Esophagus muscularis mucosa (tissue), 4 donors: ENCODE results near the gene BPIFB4. TPM values are rescaled to one million over a fixed set of nuclear protein-coding genes. Genes with fewer than 3 reads are reported as not detected.

Source experiments
- DNase-seq: peaks from one replicate; pipeline ENCODE4 v3.0.0-alpha.2; 2017; ENCODE audit errors: extremely low spot score
- H3K27ac ChIP-seq, 4 donors: fragments of 200-600 bp; sonication (generic); replicated peaks in 1 of 4; 1 replicate in 3 of 4; 2 replicates in 1 of 4; pipeline ENCODE4 v1.5.1; 2016 to 2019; ENCODE audit warnings: mild to moderate bottlenecking in 1 of 4
- H3K27me3 ChIP-seq, 4 donors: fragments of 200-600 bp; sonication (generic); one replicate each; pipeline versions ENCODE4 v1.5.1 to v1.6.0; 2016 to 2019
- H3K36me3 ChIP-seq, 4 donors: fragments of 200-600 bp; sonication (generic); one replicate each; pipeline ENCODE4 v1.5.1; 2016 to 2019
- H3K4me1 ChIP-seq, 4 donors: fragments of 200-600 bp; sonication (generic); one replicate each; pipeline ENCODE4 v1.5.1; 2016 to 2019
- H3K4me3 ChIP-seq, 4 donors: fragments of 200-600 bp; sonication (generic); 1 replicate in 2 of 4; 2 replicates in 2 of 4; pipeline ENCODE4 v1.5.1; 2016 to 2019; ENCODE audit warnings: mild to moderate bottlenecking in 4 of 4, moderate library complexity in 1 of 4
- H3K9me3 ChIP-seq, 4 donors: fragments of 200-600 bp; sonication (generic); 1 replicate in 3 of 4; 2 replicates in 1 of 4; pipeline ENCODE4 v1.5.1; 2016 to 2019
- EP300 ChIP-seq: sonication (generic); formaldehyde crosslinking; IDR thresholded peaks from one replicate; pipeline ENCODE4 v1.6.1; 2017; ENCODE audit warnings: antibody characterized with exemption
- POLR2A ChIP-seq: fragments of 450-650 bp; IDR thresholded peaks from one replicate; pipeline ENCODE4 v1.6.1; 2017; ENCODE audit warnings: antibody characterized with exemption, moderate library complexity, mild to moderate bottlenecking, low read depth
- POLR2AphosphoS5 ChIP-seq, 2 donors: sonication (generic); formaldehyde crosslinking; IDR thresholded peaks; one replicate each; pipeline ENCODE4 v1.6.1; 2017; ENCODE audit warnings: antibody characterized with exemption in 2 of 2
- WGBS: methylation state at CpG from one replicate; pipeline ENCODE4 v1.1.5; 2018; 5-methylcytosine and 5-hydroxymethylcytosine counted together
- intact Hi-C: fragments of 100-400 bp; cut with DNase I; formaldehyde crosslinking; loops from one replicate; pipeline ENCODE4 v1.15.1; 2023
- total RNA-seq, 4 donors: library from RNA; depleted of rRNA; stranded (reverse); fragments of >200 nt; gene quantifications; one replicate each; pipeline versions ENCODE4 v1.1.0 to v1.2.1, GENCODE V29; 2016
- TF ChIP-seq, protein P1 (sequence below), 3 experiments: fragments of 200-600 bp in 2 of 3; fragments of 450-650 bp in 1 of 3; sonication (generic) in 2 of 3; IDR thresholded peaks; one replicate each; pipeline ENCODE4 v1.5.1; 2017 to 2019; ENCODE audit warnings: antibody characterized with exemption in 3 of 3, mild to moderate bottlenecking in 2 of 3, moderate library complexity in 1 of 3

Gene BPIFB4
- total RNA-seq, 4 donors from 2014 or later = not detected

GRCh38 chr20:33033381-33033780, 46.1 kb upstream of the BPIFB4 start:
- H3K27me3 ChIP-seq = peaks cover 0 to 13% (median 0%) of the 10 kb centered on the region in 4 donors
- H3K27ac ChIP-seq = no peak overlapping the region
- H3K4me3 ChIP-seq = no peak overlapping the region
- no peaks in the 10 kb centered on the region for H3K4me1 ChIP-seq
- TF ChIP-seq, protein P1, sequence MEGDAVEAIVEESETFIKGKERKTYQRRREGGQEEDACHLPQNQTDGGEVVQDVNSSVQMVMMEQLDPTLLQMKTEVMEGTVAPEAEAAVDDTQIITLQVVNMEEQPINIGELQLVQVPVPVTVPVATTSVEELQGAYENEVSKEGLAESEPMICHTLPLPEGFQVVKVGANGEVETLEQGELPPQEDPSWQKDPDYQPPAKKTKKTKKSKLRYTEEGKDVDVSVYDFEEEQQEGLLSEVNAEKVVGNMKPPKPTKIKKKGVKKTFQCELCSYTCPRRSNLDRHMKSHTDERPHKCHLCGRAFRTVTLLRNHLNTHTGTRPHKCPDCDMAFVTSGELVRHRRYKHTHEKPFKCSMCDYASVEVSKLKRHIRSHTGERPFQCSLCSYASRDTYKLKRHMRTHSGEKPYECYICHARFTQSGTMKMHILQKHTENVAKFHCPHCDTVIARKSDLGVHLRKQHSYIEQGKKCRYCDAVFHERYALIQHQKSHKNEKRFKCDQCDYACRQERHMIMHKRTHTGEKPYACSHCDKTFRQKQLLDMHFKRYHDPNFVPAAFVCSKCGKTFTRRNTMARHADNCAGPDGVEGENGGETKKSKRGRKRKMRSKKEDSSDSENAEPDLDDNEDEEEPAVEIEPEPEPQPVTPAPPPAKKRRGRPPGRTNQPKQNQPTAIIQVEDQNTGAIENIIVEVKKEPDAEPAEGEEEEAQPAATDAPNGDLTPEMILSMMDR (IDR thresholded peaks at IDR 0.05) = no peak
- TF ChIP-seq POLR2AphosphoS5 (IDR thresholded peaks at IDR 0.05) = no peak
- TF ChIP-seq EP300 = no peak
- TF ChIP-seq POLR2A = no peak
- intact Hi-C loops = no loop called here
- DNase-seq = no peak
- WGBS = 80% methylated on average over 4 of the region's 5 CpGs
- H3K9me3 ChIP-seq = peaks cover 0 to 15% (median 0%) of the 10 kb centered on the region in 4 donors
- H3K36me3 ChIP-seq = no peaks in the 10 kb centered on the region

GRCh38 chr20:33034115-33034514, 45.3 kb upstream of the BPIFB4 start:
- H3K4me3 ChIP-seq = no peak overlapping the region
- DNase-seq = no peak
- 92% methylated on average over 5 of the region's 5 CpGs for WGBS
- peaks cover 0 to 15% (median 0%) of the 10 kb centered on the region in 4 donors for H3K9me3 ChIP-seq
- peaks cover 0 to 6% (median 0%) of the 10 kb centered on the region in 4 donors for H3K27me3 ChIP-seq
- intact Hi-C loops = no loop called here
- H3K4me1 ChIP-seq = no peaks in the 10 kb centered on the region
- no peak overlapping the region for H3K27ac ChIP-seq
- no peaks in the 10 kb centered on the region for H3K36me3 ChIP-seq
- TF ChIP-seq, protein P1 (IDR thresholded peaks at IDR 0.05) = no peak
- TF ChIP-seq POLR2AphosphoS5 (IDR thresholded peaks at IDR 0.05) = no peak

DNA sequence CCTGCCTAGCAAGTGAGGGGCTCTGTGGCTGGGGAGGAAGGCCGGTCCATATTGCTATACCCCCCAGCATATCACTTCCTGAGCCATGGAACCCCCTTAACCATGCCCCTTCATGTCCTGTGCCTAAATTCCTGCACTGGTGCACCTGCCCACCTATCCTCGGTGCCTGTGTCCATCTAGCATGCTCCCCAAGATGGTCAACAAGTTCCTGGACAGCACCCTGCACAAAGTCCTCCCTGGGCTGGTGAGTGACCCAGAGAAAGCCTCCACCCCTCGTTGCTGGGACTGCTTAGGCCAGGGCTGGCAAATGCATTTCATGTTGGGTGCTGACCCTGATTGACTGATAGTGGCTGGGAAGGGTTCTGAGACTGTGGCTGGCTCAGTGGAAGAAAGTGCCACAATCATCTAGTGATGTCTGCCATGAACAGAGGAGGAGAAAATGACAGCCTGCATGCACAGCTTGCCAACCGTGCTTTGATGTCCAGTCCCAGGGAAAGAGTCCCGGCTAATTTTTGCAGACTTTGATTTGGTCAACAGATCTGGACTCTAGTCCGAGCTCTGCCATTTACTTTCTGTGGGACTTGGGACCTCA, 44.4 kb upstream of the BPIFB4 start:
- Histone ChIP-seq H3K4me3 (no peak overlapping the region), H3K9me3 (peaks cover 0 to 15% (median 0%) of the 10 kb centered on the region in 4 donors), H3K27me3 (peaks cover 0 to 9% (median 0%) of the 10 kb centered on the region in 4 donors), H3K36me3 (no peaks in the 10 kb centered on the region), H3K4me1 (no peaks in the 10 kb centered on the region), H3K27ac (no peak overlapping the region)
- WGBS = 88% methylated on average over 4 of the region's 6 CpGs
- no peak for DNase-seq
- TF ChIP-seq, protein P1 (IDR thresholded peaks at IDR 0.05) = no peak
- TF ChIP-seq POLR2AphosphoS5 (IDR thresholded peaks at IDR 0.05) = no peak
- no peak for TF ChIP-seq POLR2A
- no peak for TF ChIP-seq EP300
- intact Hi-C loops = no loop called here

DNA sequence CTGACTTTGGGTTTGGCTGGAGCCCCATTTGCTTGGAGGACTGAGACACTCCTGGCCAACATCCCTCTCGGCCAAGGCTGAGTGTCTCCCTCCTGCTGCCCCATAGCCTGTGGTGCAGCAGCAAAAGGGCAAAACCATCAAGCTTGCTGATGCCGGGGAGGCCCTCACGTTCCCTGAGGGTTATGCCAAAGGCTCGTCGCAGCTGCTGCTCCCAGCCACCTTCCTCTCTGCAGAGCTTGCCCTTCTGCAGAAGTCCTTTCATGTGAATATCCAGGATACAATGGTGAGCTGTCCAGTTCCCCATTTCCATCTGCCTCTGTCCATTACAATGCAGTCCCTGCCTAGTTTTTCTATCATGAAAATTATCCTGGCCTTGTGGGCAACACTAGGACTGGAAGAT, 42.0 kb upstream of the BPIFB4 start:
- intact Hi-C loops = no loop called here
- TF ChIP-seq POLR2A (no peak), POLR2AphosphoS5 (IDR thresholded peaks at IDR 0.05) (no peak), EP300 (no peak)
- TF ChIP-seq, protein P1 (IDR thresholded peaks at IDR 0.05) = no peak
- WGBS = 66% methylated on average over 4 of the region's 5 CpGs
- H3K4me3 ChIP-seq = no peak overlapping the region
- no peaks in the 10 kb centered on the region for H3K36me3 ChIP-seq
- H3K27ac ChIP-seq = no peak overlapping the region
- no peaks in the 10 kb centered on the region for H3K4me1 ChIP-seq
- DNase-seq = no peak
- peaks cover 0 to 6% (median 0%) of the 10 kb centered on the region in 4 donors for H3K27me3 ChIP-seq
- peaks cover 0 to 15% (median 0%) of the 10 kb centered on the region in 4 donors for H3K9me3 ChIP-seq

- peaks cover 0 to 9% (median 0%) of the 10 kb centered on the region in 4 donors for H3K9me3 ChIP-seq
- no peak overlapping the region for H3K27ac ChIP-seq
- no peak for TF ChIP-seq POLR2AphosphoS5 (IDR thresholded peaks at IDR 0.05)
- no peaks in the 10 kb centered on the region for H3K4me1 ChIP-seq
- no peaks in the 10 kb centered on the region for H3K36me3 ChIP-seq
- intact Hi-C loops = no loop called here
- H3K4me3 ChIP-seq = no peak overlapping the region
- WGBS = 87% methylated on average over 4 of the region's 4 CpGs
- DNase-seq = no peak
- H3K27me3 ChIP-seq = peaks cover 0 to 4% (median 0%) of the 10 kb centered on the region in 4 donors
Observed at GRCh38 chr20:33038243-33038642, 41.2 kb upstream of the BPIFB4 start.
